ENCODE results near the gene BIRC5.

Gene BIRC5

DNA sequence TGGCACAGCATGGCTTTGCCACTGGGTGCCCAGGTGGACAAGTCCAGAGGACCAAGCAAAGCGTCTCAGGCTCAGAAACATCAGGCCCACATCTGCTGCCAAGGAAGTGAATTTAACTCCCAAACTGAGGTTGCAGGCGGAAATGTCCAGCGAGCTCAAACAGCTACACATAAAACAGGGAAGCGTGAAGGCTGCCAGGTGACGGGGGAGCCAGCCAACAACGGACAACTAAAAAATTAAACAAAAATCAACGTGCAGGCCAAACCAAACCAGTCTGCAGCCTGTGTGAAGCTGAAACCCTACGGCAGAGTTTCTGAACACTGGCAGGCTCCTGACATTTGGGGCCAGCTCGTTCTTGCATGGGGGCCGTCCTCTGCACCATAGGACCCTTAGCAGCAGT, 29.7 kb upstream of the BIRC5 start:
- H3K4me3 ChIP-seq (replicated peaks in 1 of 2; ENCODE audit: low read depth in 2 of 2, low read length in 2 of 2) = no peak overlapping the region
- TF ChIP-seq, protein P1, sequence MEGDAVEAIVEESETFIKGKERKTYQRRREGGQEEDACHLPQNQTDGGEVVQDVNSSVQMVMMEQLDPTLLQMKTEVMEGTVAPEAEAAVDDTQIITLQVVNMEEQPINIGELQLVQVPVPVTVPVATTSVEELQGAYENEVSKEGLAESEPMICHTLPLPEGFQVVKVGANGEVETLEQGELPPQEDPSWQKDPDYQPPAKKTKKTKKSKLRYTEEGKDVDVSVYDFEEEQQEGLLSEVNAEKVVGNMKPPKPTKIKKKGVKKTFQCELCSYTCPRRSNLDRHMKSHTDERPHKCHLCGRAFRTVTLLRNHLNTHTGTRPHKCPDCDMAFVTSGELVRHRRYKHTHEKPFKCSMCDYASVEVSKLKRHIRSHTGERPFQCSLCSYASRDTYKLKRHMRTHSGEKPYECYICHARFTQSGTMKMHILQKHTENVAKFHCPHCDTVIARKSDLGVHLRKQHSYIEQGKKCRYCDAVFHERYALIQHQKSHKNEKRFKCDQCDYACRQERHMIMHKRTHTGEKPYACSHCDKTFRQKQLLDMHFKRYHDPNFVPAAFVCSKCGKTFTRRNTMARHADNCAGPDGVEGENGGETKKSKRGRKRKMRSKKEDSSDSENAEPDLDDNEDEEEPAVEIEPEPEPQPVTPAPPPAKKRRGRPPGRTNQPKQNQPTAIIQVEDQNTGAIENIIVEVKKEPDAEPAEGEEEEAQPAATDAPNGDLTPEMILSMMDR (IDR thresholded peaks at IDR 0.05; ENCODE audit: low read depth, low read length) = no peak
- no peak for DNase-seq (ENCODE audit: low read depth in 2 of 2)

DNA sequence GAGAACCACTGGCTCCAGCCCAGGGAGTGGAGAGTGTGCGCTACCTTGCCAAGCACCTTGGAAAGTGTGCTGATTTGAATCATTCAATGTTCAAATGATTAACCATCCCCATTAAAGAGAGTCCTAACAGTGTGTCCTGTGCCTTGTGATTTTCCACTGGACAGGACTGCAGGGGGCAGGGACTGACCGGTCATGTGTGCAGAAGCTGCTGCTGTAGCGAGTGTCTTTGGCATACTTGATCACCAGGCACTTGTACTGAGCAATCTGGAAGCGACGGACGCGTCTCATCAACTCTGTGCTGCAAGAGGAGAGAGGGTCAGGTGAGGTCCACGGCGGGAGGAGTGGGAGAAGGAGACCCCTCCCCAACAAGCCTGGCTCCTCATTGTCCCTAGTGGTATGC, 29.2 kb upstream of the BIRC5 start:
- DNase-seq (ENCODE audit: low read depth in 2 of 2) = no peak
- TF ChIP-seq, protein P1 (IDR thresholded peaks at IDR 0.05; ENCODE audit: low read depth, low read length) = no peak
- no peak overlapping the region for H3K4me3 ChIP-seq (replicated peaks in 1 of 2; ENCODE audit: low read depth in 2 of 2, low read length in 2 of 2)

DNA sequence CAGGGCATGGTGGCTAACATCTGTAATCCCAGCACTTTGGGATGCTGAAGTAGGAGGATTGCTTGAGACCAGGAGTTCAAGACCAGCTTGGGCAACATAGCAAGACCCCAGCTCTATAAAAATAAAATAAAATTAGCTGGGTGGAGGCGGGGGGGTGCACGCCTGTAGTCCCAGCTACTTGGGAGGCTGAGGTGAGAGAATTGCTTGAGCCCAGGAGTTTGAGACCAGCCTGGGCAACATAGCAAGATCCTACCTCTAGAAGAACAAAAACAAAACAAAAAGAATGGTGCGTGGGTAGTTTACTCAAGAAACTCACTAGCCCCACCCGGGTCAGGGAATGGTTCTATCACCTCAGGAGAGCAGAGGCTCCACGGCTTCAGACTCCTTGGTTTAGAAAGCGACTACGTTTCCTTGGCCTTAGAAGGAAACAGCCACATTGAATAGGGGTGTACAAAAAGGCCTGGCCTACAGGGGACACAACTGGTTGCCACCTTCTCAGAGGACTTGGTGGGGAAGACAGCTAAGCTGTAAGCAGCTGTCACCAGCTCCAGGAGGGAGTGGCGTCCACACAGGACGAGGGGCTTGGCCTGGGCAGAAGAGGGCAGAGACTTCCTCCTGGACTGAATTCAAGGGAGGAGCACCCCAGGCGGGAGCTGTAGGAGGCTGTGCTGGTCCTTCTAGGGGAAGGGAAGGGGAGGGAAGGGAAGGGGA, 27.9 kb upstream of the BIRC5 start:
- peak overlapping the region; percentile 70 to 73 for H3K4me3 ChIP-seq (replicated peaks in 1 of 2; ENCODE audit: low read depth in 2 of 2, low read length in 2 of 2)
- TF ChIP-seq, protein P1 (IDR thresholded peaks at IDR 0.05; ENCODE audit: low read depth, low read length) = no peak
- DNase-seq (ENCODE audit: low read depth in 2 of 2) = peak; percentile 30 to 37

DNA sequence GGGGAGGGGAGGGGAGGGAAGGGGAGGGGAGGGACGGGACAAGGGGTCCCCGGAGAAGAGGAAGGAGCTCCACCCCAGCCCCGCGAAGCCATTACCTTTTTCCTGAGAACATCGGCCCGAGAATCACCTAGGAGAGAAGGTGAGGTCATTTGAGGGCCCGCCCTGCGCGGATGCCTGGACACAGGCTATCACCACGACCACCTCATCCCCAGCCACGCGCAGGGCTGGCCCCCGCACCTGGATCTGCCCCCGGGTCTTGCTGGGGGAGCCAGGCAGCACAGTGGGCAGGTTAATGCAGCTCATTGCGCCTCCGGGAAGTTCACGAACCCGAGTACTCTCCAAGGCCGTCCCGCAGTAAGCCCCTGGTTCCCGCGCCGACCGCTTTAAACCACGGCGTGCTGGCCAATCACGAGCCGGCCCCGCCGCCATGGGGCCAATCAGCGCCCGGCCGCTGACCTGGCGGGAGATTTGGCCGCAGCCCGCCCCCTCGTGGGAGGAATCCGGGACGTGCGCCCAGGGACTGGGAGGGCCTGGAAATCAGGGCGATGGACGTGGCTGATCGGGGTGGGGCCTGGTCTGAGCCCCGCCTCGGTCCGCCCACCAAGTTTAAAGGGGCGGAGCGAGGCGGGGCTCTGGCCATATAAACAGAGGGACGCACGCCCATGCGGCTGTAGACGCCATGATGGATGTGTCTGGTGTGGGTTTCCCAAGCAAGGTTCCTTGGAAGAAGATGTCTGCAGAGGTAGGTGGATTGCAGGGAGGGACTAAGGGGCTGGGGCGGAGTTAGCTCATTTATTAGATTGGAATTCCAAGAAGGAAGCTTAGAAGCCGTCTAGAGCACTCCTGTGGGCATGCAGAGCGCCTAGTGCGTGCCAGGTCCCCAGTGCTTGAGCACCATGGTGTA, 27.1 kb upstream of the BIRC5 start, which contains the start of the genes AFMID and TK1:
Gene AFMID (plus strand): TSS at position 671 of the 904 bp plus-strand sequence. CDS start 9 bp downstream, at position 680.
Gene TK1 (minus strand): TSS at position 361 of the 904 bp plus-strand sequence. CDS start 58 bp downstream, at position 303.
- peak; percentile 98 for DNase-seq (ENCODE audit: low read depth in 2 of 2)
- TF ChIP-seq, protein P1 (IDR thresholded peaks at IDR 0.05; ENCODE audit: low read depth, low read length) = peak; percentile 66
- H3K4me3 ChIP-seq (replicated peaks in 1 of 2; ENCODE audit: low read depth in 2 of 2, low read length in 2 of 2) = peak within 1 kb of the TSS; percentile 70 to 73

DNA sequence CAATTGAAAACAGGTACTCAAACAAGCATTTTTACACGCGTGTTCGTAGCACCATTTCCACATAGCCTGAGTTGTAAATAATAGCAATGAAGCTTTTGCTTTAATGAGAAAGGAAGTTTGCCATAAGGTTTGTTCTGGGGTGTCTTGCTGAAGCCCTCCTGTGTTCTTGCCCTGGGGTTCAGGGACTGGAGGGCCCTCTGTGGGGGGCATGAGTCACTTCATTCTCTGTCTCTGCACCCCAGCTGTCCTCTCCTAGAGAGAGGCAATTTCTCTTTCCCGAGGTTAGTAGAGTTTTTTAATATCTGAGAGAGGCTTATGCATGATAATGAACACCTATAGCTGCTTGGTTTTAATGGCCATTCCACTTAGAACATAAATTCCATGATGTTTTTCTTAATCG, 17.3 kb upstream of the BIRC5 start:
- TF ChIP-seq, protein P1 (IDR thresholded peaks at IDR 0.05; ENCODE audit: low read depth, low read length) = no peak
- H3K4me3 ChIP-seq (replicated peaks in 1 of 2; ENCODE audit: low read depth in 2 of 2, low read length in 2 of 2) = no peak overlapping the region
- DNase-seq (ENCODE audit: low read depth in 2 of 2) = no peak

DNA sequence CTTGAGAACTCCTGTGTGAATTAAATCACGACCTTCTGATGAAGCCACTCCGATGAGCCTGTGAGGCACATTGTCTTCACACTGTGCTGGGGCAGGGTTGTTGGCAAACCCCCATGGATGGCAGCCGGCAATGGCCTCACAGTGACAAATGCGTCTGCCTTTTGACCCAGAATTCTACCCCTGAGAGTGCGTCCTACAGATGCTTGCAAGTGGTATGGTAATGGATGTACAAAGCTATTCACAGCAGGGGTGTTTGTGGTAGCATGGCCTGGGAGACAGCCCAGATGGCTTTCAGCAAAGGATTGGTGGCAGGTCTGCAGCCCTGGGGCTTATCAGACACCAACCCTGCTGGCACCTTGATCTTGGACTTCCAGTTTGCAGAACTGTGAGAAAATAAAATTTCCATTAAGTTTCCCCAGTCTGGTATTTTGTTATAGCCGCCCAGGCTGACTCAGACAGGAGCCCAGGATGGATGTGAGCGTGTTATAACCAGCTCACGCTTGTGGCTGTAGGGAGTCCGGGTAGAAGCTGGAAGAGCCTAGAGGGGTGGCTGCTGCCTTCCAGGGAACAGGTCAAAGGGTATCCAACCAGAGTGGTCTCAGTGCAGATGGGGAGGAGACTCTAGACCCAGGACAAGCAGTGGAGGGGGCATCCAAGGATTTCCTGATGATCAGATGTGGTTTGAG, 16.8 kb upstream of the BIRC5 start:
- DNase-seq (ENCODE audit: low read depth in 2 of 2) = no peak
- H3K4me3 ChIP-seq (replicated peaks in 1 of 2; ENCODE audit: low read depth in 2 of 2, low read length in 2 of 2) = no peak overlapping the region
- TF ChIP-seq, protein P1 (IDR thresholded peaks at IDR 0.05; ENCODE audit: low read depth, low read length) = no peak
